Midbrain (tissue), 1 donor: ENCODE measurements around the gene TLK1.
"Not testable (repeated sequence)": the region's sequence is repeated elsewhere in the genome, so short reads cannot be mapped to it uniquely, and the experiment has no call there.

ENCODE experiments used
- DNase-seq: peaks from one replicate; lab custom pipeline; 2025; lab: John Stamatoyannopoulos, UW

The TLK1 gene

DNA sequence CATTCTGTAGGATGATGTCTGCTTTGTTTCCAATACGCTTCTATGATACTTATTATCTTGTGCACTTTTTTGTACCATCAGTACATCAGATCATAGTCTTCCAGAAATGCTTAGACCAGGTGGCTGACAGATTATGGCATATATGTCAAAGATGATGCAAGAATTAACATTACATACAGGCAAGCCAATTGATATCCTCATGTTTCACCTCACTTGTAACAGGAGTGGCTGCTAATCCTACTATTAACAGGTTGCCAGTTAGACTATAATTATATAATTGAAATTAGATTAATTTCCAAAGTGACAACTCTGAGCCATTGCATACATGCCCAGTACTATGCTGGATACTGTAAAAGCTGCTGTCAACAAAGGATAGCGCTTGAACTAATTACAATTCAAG, 77.2 kb downstream of the TLK1 start:
- DNase-seq, result no peak

DNA sequence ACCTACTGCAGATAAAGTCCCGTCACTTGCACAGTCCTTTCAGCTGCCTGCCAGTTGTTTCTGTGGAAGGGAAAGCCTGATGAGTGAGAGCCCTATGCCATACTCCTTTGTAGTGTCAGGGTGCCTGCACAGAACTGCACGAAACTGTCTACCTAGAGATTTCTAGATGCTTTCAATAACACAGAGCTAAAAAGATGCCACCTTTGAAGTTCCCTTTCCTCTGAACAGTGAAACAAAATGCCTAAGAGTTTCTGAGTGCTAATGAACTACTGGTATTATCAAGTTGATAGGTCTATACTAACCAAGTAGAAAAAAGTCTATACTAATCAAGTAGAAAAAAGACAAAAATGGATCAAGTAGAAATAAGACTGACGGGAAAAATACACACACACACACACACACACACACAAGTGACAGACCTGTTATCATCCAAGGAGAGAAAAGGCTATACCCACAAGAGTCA, 79.0 kb downstream of the TLK1 start:
- no peak for DNase-seq

DNA sequence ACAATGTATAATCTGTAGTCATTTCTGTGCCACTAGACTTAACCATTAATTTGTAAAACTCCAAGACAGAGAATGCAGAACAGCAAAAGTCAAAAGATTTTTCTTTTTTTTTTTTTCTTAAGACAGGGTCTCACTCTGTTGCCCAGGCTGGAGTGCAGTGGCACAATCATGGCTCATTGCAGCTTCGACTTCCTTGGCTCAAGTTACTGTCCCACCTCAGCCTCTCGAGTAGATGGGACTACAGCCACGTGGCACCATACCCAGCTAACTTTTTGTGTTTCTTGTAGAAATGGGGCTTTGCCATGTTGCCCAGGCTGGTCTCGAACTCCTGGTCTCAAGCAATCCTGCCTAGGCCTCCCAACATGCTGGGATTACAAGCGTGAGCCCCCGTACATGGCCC, 80.1 kb downstream of the TLK1 start:
- no peak for DNase-seq

DNA sequence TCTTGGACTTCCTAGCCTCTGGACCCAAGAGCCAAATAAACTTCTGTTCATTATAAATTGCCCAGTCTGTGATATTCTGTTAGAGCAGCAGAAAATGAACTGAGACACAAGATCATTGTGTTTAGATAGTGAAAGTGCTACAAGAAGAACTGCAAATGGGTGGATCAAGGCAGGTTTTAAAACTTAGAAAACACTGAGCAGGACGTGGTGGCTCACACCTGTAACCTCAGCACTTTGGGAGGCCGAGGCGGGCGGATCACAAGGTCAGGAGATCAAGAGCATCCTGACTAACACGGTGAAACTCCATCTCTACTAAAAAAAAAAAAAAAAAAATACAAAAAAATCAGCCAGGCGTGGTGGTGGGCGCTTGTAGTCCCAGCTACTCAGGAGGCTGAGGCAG, 84.3 kb downstream of the TLK1 start:
- DNase-seq, result not testable (repeated sequence)

DNA sequence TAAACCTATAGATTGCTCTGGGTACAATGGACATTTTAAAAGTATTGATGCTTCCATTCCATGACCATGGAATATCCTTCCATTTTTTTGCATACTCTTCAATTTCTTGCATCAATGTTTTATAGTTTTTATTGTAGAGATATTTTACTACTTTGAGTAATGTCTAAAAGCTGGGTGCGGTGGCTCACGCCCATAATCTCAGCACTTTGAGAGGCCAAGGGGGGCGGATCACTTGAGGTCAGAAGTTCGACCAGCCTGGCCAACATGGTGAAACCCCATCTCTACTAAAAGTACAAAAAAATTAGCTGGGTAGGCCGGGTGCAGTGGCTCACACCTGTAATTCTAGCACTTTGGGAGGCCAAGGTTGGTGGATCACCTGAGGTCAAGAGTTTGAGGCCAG, 88.5 kb downstream of the TLK1 start:
- no peak for DNase-seq

DNA sequence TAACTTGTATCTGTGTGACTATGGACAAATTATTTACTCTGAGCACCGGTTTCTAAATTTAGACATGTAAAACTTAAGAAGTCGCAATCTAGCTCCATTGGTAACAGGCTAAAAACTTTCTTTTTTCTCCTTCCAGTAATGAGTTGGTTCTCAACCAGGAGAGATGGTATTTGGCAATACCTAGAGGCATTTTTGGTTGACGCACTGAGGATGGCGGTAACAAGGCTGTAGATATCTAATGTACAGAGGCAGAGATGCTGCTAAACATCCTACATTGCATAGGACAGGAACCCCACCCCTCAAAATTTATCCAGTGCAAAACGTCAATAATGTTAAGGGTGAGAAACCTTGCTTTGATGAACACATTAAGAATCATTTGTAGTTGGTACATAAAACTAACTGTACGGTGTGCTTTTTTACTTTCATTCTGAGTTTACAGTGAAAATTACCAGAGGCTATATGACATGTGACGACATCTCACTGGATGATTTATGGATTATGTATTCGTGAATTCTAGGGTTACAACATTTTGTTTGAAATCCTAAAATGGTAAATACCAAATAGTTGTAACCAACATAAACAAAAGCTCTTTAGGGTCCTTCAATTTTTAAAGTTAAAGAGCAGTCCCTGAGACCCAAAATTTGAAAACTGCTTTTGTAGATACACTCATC, 91.3 kb downstream of the TLK1 start:
- DNase-seq, result no peak

DNA sequence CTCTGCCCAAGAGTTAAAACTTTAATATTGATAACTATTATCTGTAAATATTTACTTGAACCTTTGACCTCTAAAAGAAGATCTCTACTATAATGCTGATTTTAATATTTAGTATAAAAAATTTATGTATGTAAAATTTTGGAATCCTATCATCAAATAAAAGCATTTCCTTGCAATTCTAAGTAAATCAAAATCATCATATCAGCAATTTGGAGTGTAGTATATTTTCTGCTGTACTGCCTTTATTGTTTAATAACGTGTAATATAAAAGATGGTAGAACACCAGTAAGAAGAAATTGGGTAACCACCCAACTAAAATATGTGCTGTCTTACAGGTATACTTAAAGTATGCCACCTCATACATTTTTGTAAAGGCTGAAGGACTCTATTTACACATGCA, 94.6 kb downstream of the TLK1 start:
- DNase-seq, result no peak

DNA sequence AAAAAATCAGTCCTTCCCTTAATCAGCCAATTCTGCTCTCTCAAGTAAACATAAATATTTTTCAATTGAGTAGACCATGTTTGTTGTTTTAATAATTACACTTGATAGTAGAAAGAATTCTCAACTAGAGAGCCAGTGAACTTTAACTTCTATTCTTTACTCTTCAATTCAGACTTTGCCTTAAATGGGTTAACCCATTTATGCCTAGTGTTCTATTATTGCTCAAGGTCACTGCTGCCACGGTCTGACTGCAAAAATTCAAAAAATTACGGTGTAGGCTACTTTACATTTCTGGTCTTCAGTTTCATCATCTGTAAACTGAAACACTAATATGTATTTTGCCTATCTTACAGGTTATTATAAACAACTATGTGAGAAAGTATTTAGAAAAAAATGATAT, 103.1 kb downstream of the TLK1 start:
- DNase-seq, result no peak

DNA sequence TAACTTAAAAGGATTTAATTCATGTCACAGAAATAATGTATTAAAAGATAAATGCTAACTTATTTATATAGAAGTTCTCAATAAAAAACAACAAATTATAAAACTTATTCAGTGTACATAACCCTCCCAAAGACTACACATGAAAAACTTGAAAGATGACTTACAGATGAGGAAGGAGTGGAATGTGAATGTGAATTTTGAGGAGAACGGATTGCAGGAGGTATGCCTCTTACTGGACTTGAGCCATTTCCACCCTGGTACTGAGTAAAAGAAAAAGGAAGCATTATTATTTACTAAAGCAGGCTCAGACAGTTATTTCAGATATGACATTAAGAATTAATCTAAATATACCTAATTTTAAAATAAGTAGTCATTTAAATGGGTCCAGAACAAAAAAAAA, 104.4 kb downstream of the TLK1 start:
- no peak for DNase-seq

DNA sequence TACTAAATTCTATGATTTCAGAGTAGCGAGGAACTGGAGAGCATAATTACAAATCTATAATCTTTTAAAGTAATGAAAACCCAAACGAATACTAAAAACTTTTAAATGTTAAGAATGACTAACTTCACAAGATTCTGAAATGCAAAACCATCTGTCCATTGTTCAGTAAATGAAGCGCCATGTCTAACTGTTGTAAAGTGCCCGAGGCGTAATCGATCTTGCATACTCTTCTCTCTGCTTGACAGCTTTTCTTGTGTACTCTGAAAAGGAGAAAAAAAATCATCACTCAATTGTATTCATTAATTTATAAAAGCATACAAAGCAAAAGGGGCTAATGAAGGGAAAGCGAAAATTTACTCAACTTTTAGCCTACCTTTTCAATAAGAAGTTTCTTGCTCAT, 111.0 kb downstream of the TLK1 start:
- no peak for DNase-seq

DNA sequence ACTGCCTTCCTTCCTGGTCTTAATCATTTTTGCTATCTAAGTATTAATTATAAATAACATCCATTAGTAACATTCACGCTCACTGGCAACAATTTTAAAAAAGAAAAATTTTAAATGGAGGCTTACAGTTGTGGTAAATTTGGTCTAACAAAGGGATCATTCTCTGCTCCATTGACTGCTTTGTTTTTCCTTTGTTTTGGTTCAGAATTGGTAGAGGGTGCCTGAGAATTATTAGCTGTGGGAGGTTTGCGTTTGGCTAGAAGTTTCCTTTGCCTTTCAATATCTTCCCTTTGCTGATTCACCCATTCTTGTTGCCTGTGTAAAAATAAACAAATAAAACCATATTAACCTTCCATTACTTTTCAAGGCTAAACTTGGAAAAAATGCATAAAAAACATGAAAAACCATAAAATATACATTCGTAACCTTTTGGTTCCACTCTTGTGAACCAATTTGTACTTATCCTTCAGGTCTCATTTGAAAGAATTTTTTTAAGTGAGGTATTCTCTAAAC, 114.6 kb downstream of the TLK1 start:
- no peak for DNase-seq

DNA sequence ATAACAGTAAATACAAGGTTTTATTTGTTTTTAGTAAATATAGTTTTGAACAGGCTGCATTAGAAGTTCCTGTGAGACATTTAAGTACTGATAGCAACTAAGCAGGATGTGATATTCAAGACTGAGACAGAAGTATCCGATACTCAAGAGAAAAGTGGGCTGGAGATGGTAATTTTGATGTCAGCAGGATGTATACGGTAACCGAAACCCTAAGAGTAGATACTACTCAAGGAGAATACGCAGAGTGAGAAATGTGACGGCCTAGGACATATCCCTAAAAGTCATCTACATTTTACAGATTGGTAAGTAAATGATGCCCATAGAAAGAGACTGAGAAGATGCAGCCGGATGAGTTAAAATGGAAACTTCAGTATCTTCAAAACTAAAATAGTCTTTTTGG, 116.3 kb downstream of the TLK1 start:
- no peak for DNase-seq

DNA sequence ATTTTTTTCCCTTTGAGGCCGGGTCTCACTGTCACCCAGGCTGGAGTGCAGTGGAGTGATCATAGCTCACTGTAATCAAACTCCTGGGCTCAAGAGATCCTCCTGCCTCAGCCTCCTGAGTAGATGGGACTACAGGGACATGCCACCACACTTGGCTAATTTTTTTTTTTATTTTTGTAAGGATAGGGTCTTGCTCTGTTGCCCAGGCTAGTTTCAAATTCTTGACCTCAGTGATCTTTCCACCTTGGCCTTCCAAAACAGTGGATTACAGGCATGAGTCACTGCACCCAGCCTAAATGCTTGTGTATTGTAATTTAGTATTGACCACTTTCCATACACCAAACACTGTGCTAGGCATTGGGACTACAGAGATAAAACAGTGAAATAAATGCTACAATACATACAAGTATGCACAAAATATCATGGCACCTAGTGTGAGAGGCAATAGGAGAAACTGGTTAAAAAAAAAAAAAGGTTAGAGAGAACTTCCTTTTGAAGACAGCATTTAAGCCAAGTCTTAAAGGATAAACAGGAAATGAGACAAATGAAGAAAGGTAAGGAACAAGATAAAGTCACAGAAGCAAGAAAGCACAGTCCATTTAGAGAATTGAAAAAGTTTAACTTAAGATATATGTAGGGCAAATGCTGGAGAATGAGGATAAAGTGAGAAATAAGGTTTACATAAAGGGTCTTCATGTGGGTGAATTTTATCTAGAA, 118.3 kb downstream of the TLK1 start:
- DNase-seq, result no peak

DNA sequence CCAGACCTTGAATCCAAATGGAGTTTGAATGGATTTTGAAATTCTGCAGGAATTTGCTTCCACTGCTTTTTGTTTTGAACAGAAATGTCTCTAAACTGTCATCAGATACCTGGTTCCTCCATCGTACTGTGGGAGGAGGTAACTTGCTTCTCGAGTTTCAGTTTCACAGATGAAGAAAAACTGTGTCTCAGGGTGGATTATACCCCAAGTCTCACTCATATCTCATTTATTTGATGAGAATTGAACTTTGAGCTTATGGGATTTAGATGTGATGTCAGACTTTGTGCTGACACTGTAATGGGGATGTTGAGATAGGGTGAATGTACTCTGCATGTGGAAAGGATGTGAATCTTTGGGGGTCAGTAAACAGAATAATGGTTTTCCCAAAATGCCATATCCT, 124.2 kb downstream of the TLK1 start:
- no peak for DNase-seq

DNA sequence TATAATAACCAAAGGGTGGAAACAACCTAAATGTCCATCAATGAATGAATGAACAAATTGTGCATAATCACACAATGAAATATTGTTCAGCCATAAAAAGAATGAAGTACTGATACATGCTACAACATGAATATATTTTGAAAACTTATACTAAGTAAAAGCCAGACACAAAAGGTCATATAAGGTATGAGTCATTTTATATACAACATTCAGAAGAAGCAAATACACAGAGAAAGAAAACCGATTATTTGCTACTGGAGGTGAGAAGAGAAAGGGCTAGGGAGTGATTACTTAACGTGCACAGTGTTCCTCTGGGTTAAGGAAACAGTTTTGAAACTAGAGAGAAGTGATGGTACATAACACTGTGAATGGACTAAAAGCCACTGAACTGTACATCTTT, 126.4 kb downstream of the TLK1 start:
- no peak for DNase-seq

DNA sequence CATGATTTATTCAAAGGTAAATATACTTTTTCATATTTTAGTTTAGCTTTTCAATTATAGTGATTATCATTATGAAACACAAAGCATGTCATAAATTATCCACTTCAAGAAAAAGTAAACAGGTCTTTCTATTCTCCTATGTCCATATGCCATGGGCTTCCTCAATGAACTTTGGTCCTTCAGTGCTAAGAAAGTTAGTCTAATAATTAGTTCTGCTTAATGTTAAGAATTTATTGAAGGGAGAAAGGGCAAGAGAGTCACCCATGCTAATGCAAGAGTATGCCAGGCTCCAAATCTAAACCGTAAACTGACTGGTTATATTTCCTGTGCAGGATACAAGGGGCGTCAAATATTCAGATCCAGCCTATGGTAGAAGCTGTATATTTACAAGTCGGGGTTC, 135.5 kb downstream of the TLK1 start:
- no peak for DNase-seq

DNA sequence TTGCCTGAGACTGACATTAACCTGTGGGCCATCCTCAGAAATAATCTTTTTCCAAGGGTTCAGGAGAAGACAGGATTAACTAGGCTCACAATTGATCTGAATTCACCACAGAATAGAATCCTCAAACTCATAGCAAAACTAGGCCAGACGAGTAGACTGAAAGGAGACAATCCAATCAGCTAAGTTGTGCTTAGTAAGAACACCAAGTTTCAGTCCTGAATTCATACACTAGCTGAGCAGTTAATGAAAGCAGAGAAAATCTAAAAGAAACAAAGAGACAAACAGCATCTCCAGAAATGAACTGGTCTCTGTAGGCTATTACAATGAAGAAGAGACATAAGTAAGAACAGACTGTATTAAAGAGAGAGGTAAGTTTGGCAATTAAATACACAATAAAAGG, 142.2 kb downstream of the TLK1 start:
- DNase-seq, result no peak

DNA sequence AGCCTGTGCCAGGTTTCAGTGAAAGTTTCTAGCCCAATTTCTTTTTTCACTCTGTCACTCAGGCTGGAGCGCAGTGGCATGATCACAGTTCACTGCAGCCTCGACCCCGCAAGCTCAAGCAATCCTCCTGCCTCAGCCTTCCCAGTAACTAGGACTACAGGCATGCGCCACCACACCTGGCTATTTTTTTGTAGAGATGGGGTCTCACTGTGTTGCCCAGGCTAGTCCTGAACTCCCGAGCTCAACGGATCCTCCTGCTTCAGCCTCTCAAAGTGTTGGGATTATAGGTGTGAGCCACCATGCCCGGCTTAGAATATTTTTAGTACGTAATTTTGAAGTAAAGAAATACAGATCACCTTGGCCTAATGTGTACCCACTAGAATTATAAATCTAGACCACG, 144.6 kb downstream of the TLK1 start:
- no peak for DNase-seq

DNA sequence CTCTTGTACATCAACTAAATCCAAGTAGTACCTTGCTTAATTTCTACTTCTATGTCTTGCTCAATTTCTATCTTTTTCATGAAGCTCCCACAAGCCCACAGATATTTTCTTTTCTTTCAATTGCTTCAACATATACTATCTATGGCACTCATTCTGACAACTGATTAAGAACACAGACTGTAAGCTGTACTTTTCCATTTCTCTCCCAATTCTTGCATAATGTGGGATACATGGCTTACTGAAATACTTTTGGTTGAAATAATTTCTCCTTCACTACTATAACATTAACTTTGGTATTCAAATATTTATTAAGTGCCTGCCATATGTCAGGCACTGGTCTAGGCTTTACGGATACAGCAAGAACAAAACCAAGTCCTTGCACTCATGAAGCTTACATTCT, 146.8 kb downstream of the TLK1 start:
- DNase-seq, result no peak

DNA sequence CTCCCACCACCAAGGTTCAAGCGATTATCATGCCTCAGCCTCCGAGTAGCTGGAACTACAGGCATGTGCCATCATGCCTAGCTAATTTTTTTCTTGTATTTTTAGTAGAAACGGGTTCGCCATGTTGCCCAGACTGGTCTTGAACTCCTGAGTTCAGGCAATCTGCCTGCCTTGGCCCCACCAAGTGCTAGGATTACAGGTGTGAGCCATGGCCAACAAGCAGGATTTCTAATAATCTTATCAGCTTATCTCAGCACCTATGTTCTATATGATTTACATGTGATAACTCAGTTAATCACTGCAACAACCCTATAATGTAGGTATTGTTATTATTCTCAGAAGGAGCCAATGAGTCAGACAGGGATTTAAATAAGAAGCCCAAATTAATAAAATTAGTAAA, 151.3 kb downstream of the TLK1 start:
- no peak for DNase-seq

DNA sequence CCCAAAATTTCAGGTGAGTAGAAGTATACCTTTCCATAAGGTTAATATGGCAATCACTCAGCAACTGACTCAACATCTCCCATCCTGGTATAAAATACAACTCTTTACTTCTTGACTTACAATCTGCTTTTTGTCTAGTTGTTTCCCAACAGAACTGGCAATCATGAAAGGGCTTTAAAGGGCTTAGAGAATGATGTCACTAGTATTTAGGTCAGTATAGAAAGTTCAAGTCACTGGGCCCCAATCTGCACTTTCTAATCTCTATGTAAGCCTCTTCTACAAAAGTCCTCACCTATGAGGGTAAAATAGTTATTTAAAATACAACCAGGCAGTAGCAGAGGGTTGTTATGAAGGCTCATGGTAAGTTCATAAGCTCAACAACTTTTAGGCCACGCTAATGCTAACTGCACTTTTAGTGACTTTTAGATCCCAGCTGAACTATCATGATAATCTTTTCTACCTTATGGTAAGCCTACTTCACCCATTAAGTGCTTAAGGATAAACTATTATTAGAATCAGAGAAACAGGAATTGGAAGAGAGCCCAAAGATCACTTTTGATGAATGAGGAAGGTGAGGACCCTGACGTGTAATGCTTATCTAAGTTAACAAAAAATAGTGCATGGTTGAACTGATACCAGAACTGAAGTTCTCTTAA, 152.0 kb downstream of the TLK1 start:
- DNase-seq, result no peak

DNA sequence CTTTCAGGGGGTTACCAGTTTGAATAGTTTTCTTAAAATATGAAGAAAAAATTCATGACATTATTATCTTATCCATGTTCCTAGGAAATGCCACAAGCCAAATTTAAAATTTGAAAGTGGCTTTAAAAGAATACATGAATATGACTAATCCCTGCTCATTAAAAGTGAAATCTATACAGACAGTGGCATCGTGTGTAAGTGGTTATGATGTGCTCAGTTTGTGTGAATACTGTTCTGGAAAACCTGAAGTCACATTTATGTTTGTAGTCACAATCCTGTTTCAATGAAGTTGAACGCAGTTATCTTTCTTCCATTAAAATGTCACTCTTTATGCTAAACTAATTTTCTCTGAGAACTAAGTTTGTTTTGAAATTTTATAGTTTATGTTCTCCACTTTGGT, 155.9 kb downstream of the TLK1 start:
- no peak for DNase-seq

DNA sequence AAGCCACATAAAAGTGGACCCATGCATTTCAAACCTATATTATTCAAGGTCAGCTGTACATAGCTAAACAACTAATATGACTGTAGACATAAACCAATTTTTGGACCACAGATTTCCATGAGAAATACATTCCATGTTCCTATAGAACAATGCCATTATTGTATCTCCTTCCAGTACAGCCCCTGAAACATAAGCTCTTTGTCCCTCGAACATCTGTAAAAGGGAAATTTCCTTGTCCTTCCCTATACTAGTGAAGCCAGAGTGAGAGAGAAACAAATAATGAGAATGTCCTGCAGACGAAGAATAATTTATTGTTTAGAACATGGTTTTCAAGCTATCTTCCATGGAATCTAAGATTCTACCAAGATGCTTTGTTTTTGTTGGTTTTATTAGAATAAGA, 156.3 kb downstream of the TLK1 start:
- DNase-seq, result peak; percentile 14
